ENCODE measurements around the gene SLC7A10. TPM values are rescaled to one million over a fixed set of nuclear protein-coding genes. Genes with fewer than 3 reads are reported as not detected.

The SLC7A10 gene
- total RNA-seq, 2 donors from 2014 or later, result not detected

GRCh38 chr19:33236696-33237390, 11.2 kb upstream of the SLC7A10 start:
- no peaks in the 10 kb centered on the region for H3K9me3 ChIP-seq
- ATAC-seq (ENCODE audit: insufficient number of reproducible peaks, low FRiP score, low read depth) (no peak), DNase-seq (ENCODE audit: low spot score) (no peak)
- H3K27me3 ChIP-seq (replicated peaks; ENCODE audit: insufficient read depth), result no peaks in the 10 kb centered on the region
- TF ChIP-seq CTCF (IDR thresholded peaks at IDR 0.05), result no peak
- no peak overlapping the region for H3K4me3 ChIP-seq
- no peaks in the 10 kb centered on the region for H3K36me3 ChIP-seq
- H3K27ac ChIP-seq, result no peak overlapping the region
- no peaks in the 10 kb centered on the region for H3K4me1 ChIP-seq (ENCODE audit: control insufficient read depth in 1 of 2, low read depth in 2 of 2)

GRCh38 chr19:33235996-33236350, 10.3 kb upstream of the SLC7A10 start:
- ATAC-seq (ENCODE audit: insufficient number of reproducible peaks, low FRiP score, low read depth), result no peak
- H3K27me3 ChIP-seq (replicated peaks; ENCODE audit: insufficient read depth), result no peaks in the 10 kb centered on the region
- no peaks in the 10 kb centered on the region for H3K9me3 ChIP-seq
- no peak overlapping the region for H3K4me3 ChIP-seq
- no peaks in the 10 kb centered on the region for H3K36me3 ChIP-seq
- H3K4me1 ChIP-seq (ENCODE audit: control insufficient read depth in 1 of 2, low read depth in 2 of 2), result no peaks in the 10 kb centered on the region
- TF ChIP-seq CTCF (IDR thresholded peaks at IDR 0.05), result no peak
- H3K27ac ChIP-seq, result no peak overlapping the region
- DNase-seq (ENCODE audit: low spot score), result no peak

DNA sequence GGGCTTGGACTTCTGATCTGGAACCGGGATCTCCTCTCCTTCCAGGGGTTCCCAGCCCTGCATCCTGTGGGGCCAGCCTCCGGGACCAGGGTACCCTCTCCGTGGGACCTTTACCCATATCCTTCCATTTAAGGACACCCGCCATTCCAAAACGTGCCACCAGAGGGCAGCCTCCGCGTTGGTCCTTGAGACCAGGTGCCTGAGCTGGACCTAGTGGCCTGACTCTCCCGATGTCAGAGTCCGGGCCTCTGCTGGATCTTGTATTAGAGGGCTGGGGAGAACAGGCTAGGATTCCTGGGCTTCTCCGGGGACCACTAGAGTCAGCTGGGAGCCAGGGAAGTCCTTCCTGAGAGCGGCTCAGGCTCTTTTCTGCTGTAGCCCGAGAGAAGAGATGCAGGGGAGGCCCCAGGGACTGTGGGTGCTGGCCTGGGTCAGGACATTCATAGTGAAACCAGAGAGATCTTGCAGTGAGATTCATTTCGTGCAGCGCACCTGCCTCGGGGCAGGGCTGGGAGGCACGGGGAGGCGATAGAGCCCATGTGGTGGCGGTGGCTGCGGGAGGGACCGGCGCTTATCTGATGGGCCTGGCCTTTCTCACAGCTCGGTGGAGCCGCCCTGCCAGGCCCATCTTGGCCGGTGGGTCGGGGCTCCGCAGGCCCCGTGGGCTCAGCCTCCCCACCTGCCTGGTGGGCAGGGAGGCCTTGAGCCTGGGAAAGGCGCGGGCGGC, 9.8 kb upstream of the SLC7A10 start:
- H3K27ac ChIP-seq, result no peak overlapping the region
- ATAC-seq (ENCODE audit: insufficient number of reproducible peaks, low FRiP score, low read depth), result no peak
- H3K27me3 ChIP-seq (replicated peaks; ENCODE audit: insufficient read depth), result no peaks in the 10 kb centered on the region
- H3K4me1 ChIP-seq (ENCODE audit: control insufficient read depth in 1 of 2, low read depth in 2 of 2), result no peaks in the 10 kb centered on the region
- no peaks in the 10 kb centered on the region for H3K9me3 ChIP-seq
- H3K36me3 ChIP-seq, result no peaks in the 10 kb centered on the region
- H3K4me3 ChIP-seq, result no peak overlapping the region
- DNase-seq (ENCODE audit: low spot score), result peak; percentile 43
- TF ChIP-seq CTCF (IDR thresholded peaks at IDR 0.05), result peak; percentile 85

GRCh38 chr19:33234736-33235135, 9.1 kb upstream of the SLC7A10 start:
- Histone ChIP-seq H3K4me3 (no peak overlapping the region), H3K27me3 (replicated peaks; ENCODE audit: insufficient read depth) (no peaks in the 10 kb centered on the region), H3K36me3 (no peaks in the 10 kb centered on the region), H3K27ac (no peak overlapping the region), H3K9me3 (no peaks in the 10 kb centered on the region), H3K4me1 (ENCODE audit: control insufficient read depth in 1 of 2, low read depth in 2 of 2) (no peaks in the 10 kb centered on the region)
- ATAC-seq (ENCODE audit: insufficient number of reproducible peaks, low FRiP score, low read depth), result no peak
- no peak for TF ChIP-seq CTCF (IDR thresholded peaks at IDR 0.05)
- DNase-seq (ENCODE audit: low spot score), result no peak

DNA sequence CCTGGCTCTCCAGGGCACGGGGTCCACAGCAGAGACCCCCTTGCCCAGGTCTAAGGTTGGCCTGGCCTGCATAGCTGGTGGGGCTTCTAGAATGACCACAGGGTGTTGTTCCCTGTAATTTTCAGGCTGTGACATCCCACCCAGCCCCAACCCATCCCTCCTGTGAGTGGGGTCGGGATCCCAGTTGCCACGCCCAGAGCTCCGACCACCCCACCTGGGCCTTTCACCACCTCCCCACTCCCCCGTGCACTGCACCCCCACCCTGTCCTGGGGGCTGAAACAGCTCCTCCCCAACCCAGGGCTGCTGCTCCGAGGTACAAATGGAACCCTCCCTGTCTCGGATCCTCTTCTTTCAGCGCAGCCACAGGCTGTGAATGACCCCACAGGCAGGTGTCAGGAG, 8.4 kb upstream of the SLC7A10 start:
- ATAC-seq (ENCODE audit: insufficient number of reproducible peaks, low FRiP score, low read depth) (no peak), DNase-seq (ENCODE audit: low spot score) (no peak)
- H3K27me3 ChIP-seq (replicated peaks; ENCODE audit: insufficient read depth), result no peaks in the 10 kb centered on the region
- no peak overlapping the region for H3K27ac ChIP-seq
- H3K9me3 ChIP-seq, result no peaks in the 10 kb centered on the region
- H3K4me1 ChIP-seq (ENCODE audit: control insufficient read depth in 1 of 2, low read depth in 2 of 2), result no peaks in the 10 kb centered on the region
- H3K36me3 ChIP-seq, result no peaks in the 10 kb centered on the region
- H3K4me3 ChIP-seq, result no peak overlapping the region
- TF ChIP-seq CTCF (IDR thresholded peaks at IDR 0.05), result no peak

Data from thoracic aorta (tissue), 2 donors.